ENCODE measurements around the gene SLC2A11.

GRCh38 chr22:23832226-23833016, 25.3 kb upstream of the SLC2A11 start:
- TF ChIP-seq POLR2A (IDR thresholded peaks at IDR 0.05), result no peak
- TF ChIP-seq, protein P1, sequence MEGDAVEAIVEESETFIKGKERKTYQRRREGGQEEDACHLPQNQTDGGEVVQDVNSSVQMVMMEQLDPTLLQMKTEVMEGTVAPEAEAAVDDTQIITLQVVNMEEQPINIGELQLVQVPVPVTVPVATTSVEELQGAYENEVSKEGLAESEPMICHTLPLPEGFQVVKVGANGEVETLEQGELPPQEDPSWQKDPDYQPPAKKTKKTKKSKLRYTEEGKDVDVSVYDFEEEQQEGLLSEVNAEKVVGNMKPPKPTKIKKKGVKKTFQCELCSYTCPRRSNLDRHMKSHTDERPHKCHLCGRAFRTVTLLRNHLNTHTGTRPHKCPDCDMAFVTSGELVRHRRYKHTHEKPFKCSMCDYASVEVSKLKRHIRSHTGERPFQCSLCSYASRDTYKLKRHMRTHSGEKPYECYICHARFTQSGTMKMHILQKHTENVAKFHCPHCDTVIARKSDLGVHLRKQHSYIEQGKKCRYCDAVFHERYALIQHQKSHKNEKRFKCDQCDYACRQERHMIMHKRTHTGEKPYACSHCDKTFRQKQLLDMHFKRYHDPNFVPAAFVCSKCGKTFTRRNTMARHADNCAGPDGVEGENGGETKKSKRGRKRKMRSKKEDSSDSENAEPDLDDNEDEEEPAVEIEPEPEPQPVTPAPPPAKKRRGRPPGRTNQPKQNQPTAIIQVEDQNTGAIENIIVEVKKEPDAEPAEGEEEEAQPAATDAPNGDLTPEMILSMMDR (IDR thresholded peaks at IDR 0.05), result no peak

All from adrenal gland (tissue), 5 donors.